NCI-H526 (cell line): ENCODE data around the gene DHRSX.
"Not testable (repeated sequence)": the region's sequence is repeated elsewhere in the genome, so short reads cannot be mapped to it uniquely, and the experiment has no call there.

Source experiments
- DNase-seq, 2 experiments: peaks; one replicate each; lab custom pipeline; 2025; lab: John Stamatoyannopoulos, UW

Gene DHRSX

DNA sequence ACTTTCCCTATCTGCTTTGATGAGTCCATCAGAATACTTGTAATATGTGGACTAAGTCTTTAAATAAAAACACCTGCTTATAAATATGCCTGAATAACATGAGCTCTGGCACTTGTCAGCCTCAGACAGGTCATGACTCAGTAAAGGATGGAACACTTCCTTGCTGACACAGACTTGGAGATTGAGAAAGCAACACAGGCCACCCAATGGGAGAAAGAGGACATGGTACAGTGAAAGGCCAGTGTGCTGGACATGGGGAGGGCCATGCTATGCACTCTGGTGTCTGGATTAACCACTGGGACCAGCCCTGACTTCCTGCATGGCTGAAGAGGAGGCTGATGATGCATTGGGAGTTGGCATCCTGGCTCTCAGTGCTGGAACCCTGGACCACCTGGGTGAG, 149.5 kb downstream of the DHRSX start:
- no peak for DNase-seq

DNA sequence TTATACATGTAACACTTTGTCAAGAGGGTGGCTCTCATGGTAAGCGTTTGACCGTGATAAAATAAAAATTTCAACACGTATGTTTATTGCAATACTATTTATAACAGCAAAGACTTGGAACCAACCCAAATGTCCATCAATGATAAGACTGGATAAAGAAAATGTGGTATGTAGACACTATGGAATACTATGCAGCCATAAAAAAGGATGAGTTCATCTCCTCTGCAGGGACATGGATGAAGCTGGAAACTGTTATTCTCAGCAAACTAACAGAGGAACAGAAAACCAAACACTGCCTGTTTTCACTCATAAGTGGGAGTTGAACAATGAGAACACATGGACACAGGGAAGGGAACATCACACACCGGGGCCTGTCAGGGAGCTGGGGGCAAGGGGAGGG, 150.1 kb downstream of the DHRSX start:
- not testable (repeated sequence) for DNase-seq

DNA sequence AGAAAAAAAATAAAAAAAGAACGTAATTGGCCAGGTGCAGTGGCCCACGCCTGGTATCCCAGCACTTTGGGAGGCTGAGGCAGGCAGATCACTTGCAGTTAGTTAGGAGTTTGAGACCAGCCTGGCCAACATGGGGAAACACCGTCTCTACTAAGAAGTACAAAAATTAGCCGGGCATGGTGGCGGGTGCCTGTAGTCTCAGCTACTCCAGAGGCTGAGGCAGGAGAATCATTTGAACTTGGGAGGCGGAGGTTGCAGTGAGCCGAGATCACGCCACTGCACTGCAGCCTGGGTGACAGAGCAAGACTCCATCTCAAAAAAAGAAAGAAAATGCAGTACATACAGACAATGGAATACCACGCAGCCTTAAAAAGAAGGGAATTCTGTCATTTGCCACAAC, 150.7 kb downstream of the DHRSX start:
- DNase-seq = not testable (repeated sequence)

DNA sequence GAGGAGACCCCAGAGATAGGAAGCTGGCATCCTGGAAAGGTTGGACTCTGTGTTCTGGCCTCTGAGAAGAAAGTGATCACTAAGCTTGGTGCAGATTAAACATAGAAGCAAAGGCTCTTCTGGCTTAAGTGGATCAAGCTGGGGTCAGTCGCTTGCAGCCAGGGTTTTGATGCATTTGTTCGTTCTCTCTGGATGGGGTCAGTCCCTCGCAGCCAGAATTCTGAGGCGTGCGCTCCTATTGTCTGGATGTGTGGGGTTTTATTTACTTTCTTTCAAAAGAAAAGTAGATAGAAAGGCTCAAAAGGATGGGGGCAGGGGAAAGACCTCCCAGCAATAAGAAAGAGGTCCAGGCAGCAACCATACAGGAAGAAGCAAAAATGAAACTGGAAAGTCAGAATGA, 152.6 kb downstream of the DHRSX start:
- no peak for DNase-seq

DNA sequence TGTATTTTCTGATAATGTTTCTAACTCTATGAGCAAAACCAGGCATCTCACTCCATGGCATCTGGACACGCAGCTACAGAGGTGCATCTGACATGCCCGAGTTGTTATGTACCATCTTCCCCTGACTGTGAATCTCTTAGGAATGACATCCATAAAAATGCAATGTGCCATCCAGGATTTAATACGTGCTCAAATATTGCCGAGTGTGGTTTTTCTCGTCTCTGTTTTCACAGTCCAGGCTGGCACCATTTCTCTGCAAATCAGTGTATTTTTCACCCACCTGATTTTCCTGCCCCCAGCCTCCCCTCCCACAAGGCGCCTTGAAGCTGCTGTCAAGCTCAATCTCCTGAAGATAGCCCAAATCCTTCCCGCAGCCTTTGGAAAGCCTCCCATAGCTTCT, 154.6 kb downstream of the DHRSX start:
- no peak for DNase-seq

DNA sequence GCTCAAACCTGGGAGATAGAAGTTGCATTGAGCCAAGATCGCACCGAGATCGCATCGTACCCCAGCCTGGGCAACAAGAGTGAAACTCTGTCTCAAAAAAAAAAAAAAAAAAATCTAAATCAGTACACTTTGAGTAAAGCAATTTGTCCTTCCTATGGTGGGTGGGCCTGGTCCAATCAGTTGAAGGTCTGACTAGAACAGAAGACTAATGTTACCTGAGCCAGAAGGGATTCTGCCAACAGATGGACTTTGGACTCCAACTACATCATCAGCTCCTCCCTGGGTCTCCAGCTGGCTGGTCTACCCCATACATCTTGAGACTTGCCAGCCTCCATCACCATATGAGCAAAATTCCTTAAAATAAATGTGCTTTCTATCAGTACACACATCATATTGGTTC, 155.2 kb downstream of the DHRSX start:
- no peak for DNase-seq

DNA sequence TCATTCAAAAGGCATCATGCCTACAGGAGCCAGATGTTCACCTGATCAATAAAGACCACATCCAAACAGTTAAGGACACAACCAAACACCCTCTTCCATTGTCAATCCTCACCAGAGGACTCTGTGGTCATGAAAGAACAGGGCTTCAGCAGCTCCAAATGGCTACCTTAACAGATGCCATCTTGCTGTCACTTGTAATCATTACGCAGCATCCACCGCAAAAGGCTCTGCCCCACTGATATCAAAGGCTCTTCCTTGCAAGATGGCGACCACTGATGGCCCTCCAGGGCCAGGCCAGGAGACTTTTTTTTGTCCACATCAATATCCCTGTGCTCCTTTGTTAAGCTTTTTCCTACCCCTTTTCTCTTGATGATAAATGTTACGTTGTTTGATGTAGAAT, 157.4 kb downstream of the DHRSX start:
- no peak for DNase-seq

DNA sequence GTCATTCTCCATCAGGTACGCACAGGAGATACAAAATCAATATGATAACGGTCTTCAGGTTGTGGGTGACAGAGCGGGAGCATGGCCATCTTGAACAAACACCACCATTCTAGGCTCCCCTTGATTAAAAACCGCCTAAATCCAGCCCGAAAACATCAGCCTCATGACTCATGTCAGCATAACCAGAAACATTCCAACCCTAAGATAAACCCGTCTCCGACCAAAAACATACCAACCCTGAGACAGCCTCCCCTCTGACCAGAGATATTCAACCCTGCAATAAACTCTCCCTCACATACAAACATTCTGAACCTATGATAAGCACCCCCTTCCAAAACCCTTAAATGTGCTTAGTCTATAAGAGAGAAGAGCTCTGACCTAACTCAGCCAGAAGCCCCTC, 157.9 kb downstream of the DHRSX start:
- DNase-seq = no peak

DNA sequence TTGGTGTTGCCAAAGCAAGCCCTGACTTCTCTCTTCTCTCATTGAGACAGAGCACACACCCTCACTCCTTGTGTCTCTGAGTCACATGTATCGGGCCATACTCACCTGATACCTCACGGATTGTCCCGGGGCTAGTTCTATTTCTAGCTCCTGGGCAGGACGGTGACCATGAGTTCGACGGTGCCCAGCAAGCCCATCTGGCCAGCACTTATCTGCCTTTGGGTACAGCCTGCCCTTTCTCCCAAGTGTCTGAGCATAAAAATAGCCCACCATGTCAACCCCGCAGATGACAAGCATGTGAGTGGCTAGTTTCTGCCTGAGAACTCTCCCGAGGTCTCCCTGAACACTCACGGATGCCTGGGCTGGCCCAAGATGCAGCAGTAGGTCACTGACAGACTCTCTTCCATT, 158.5 kb downstream of the DHRSX start:
- DNase-seq = no peak

DNA sequence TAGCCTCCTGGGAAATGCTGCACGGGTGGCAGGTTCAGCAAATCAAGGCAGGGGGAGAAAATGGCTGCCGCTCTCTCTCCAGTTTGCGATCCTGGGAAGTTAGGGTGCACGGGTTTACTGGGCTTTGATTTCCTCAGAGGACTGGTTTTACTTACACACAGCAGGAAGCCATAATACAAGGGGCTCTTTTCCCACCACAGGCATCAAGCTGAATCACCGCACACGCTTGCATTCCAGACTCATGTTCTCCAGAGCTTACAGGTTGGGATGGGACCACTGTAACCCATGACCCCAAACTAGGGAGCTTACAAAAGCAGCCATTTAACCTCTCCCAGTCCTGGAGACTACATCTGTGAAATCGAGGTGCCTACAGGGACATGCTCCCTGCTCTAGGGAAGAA, 159.8 kb downstream of the DHRSX start:
- DNase-seq = no peak

DNA sequence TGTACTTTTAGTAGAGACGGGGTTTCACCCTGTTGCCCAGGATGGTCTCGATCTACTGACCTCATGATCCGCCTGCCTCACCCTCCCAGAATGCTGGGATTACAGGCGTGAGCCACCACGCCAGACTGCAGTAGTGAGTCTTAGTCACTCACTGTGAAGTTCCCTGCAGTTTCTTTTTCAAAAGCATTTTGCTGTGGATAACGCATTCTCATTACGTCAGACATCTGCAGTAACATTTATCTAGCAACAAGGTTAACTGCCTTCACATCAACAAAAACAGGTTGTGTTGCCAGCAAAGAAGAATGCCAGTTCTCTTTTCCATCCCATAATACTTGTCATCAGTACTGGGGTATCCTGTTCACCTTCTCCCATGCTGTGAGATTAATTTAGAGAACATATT, 164.6 kb downstream of the DHRSX start:
- DNase-seq = no peak

DNA sequence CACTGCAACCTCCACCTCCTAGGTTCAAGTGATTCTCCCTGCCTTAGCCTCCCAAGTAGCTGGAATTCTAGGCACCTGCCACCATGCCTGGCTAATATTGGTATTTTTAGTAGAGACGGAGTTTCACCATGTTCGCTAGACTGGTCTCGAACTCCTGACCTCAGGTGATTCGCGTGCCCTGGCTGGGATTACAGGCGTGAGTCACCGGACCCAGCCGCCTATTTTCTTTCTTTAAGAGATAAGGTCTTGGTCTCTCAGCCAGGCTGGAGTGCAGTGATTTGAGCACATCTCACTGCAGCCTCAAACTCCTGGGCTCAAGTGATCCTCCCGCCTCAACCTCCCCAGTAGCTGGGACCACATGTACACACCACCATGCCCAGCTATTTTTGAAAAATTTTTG, 166.5 kb downstream of the DHRSX start:
- no peak for DNase-seq

DNA sequence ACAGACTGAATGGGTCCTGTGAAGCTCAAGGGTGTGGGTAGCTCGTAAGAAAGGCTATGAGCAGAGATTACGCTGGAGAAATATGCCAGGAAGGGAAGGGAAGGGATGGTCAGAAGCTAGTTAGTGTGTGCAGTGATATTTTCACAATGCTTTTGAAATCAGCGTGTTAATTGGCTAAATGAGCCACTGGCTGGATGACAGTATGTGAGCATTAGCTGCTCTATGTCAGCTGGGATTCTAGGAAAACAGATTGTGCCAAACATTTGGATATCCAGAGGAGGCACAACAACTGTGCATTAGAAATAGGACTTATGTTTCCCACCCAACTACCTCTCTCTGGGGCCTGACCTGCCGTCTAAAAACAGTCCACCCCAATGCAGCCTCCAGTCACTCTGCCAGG, 168.5 kb downstream of the DHRSX start:
- no peak for DNase-seq

DNA sequence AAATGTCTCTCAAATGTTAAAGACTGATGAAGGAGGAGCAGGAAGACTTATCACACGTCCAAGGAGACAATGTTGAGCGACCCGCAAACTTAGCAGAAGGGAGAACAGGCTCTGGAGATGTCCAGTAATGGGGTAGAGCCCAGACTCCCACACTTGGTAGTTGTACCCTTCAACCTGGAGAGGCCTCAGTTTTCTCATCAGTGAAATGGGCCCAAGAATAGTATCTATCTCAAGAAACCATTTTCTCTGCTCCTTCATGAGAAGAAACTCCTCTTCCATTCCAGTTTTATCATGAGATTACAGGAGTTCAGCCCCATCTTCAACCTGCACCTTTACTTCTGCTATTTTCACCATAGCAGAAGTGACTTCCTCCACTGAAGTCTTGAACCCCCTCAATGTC, 169.9 kb downstream of the DHRSX start:
- DNase-seq = no peak

DNA sequence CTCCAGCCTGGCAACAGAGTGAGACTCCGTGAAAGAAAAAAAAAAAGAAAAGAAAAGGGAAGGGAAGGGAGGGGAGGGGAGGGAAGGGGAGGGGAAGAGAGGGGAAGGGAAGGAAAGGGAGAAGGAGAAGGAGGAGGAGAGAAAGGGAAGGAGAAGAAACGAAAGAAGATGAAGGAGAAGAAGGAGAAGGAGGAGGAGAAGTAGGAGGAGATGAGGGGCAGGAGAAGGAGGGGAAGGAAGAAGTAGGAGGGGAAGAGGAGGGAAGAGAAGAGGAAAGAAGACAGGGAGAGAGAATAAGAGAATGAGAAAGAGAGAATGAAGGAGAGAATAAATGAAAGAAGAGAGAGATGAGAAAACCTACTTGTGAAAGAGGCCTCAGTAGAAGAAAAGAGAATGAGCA, 170.3 kb downstream of the DHRSX start:
- DNase-seq = no peak

DNA sequence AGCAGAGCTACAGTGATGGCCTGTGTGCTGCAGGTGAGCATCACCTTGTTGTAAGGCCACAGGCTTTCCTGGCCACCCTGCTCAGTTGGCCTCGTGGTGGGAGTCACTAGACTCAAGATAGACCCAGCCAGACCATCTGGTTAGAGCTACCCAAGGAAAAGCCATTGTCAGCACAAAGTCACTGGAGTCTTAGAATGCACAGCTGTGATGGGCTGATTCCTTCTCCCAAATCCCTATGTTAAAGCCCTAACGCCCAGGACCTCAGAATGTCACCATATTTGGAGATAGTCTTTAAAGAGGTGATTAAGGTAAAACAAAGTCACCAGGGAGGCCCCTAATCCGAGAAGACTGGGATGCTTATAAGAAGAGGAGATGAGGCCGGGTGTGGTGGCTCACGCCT, 173.4 kb downstream of the DHRSX start:
- no peak for DNase-seq

DNA sequence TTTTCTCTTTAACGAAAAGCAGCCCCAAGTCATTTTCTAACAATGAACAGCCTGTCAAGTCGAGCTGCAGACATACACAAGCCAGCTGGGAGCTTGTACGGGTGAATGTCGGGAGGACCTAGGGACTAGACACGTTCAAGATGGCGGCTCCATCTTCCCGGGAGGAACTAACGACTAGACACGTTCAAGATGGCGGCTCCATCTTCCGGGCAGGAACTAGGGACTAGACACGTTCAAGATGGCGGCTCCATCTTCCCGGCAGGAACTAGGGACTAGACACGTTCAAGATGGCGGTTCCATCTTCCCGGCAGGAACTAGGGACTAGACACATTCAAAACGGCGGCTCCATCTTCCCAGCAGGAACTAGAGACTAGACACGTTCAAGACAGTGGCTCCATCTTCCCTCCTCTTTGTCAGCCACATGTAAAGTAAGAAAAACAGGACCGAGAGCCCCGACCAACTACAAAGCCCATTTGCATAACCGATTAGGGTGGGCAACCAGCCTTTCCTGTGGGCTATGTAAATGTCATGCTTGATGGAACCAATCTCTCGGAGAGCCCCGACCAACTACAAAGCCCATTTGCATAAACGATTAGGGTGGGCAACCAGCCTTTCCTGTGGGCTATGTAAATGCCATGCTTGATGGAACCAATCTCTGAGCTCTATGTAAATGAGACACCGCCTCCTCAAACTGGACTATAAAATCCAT, 175.5 kb downstream of the DHRSX start:
- DNase-seq = no peak

DNA sequence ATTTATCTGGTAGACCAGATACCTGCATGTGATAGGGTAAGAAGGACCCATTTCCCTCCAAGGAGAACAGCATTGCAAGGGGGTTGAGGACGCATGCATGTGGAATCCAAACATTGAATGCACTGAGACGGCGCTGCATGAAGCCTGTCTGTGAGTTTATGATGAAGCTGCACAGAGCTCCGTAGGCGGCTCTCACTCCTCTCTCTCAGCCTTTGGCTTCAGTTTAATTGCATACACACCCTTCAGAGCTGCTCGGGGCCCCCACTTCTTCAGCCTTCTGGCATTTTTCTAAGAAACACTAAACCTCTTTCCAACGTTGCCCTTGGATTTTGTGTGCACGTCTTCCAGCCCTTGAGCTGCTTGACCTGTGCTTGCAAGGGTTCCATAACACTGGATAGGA, 176.6 kb downstream of the DHRSX start:
- DNase-seq = no peak

DNA sequence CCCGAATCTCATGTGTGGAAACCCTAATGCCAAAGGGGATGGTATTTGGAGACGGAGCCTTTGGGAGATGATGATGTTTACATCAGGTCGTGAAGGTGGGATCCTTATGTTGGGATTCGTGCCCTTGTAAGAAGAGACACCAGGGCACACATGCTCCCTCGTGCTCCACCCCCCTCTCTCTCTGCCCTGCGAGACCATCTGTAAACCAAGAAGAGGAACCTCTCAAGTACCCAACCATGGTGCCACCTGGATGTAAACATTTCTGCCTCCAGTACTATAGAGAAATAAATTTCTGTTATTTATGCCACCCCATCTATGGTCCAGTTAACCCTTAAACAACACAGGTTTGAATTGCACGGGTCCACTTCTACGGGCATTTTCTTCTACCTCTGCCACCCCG, 179.4 kb downstream of the DHRSX start:
- no peak for DNase-seq

DNA sequence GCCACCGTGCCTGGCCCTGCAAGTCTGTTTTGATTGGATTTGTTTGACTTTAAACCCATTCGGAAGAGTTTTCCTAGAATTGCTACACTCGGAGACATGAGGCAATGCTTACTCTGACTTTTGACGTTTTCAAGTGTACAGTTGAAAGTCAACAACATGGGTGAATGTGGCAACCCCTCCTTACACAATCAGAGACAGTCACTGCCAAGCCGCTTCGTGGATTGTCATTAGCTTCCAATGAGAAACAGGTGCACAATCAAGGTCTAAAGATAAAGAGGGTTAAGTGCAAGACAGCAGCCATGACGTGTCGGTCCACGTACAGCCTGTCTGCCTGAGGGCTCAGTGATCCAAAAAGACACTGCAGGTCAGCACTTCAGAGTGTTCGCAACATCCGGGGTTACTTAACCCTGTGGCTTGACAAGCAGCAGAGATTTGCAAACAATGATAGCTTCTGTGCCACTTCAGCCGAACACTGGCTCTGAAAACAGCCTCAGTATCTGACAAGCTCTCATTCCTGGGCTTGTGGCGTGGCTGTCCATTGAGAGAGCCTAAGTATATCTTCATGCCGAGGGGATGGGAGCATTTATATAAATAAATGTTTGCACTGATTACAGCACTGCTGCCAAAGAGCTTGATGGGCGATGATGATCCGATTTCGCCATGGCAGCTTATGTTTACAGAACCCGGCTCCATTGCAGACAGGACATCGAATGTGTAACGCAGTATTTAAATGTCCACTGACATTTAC, 180.0 kb downstream of the DHRSX start:
- DNase-seq = no peak

DNA sequence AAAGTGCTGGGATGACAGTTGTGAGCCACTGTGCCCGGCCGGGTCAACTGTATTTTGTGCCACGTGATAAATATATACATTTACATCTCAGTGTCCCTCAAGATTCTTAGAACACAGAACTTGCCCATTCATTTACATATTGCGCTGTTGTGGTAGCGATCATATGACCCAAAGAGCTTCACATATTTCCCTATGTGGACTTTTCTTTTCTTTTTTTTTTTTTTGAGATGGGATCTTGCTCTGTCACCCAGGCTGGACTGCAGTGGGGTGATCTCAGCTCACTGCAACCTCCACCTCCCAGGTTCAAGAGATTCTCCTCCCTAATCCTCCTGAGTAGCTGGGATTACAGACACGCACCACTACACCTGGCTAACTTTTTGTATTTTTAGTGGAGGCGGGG, 180.7 kb downstream of the DHRSX start:
- no peak for DNase-seq

DNA sequence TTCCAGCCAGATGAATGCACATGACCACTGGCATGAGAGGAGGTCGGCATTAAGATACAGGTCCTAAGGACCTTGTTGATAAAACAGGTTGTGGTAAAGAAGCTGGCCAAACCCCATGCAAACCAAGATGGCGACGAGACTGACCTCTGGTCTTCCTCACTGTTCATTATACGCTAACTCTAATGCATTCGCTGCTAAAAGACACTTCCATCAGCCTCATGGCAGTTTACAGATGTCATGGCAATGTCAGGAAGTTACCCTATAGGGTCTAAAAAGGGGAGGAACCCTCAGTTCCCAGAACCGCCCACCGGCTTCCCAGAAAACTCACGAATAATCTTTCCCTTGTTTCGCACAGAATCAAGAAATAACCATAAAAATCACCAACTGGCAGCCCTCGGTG, 182.4 kb downstream of the DHRSX start:
- DNase-seq = no peak

DNA sequence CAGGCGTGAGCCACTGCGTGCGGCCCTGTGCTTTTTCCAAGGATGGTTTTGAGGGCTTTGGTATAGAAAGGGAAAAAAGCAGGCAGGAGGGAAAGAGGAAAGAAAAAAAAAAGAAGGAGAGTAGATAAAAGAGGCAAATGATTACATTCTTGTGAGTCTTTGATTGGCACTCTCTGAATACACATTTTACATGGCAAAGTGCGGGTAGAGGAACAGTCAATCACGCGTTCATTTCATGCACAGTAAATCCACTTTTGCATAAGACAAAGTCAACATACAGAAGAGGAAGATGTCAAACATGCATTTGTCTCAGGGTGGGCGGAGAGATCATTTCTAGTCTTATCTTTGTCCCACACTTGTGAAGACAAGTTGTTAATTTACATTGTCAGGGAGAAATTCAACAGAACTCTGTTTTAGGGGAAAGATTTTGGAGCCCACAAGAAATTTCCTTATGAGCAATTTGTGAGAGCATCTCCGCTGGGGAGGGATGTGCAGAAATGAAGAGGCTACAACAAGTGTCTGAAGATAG, 183.2 kb downstream of the DHRSX start:
- DNase-seq = no peak

DNA sequence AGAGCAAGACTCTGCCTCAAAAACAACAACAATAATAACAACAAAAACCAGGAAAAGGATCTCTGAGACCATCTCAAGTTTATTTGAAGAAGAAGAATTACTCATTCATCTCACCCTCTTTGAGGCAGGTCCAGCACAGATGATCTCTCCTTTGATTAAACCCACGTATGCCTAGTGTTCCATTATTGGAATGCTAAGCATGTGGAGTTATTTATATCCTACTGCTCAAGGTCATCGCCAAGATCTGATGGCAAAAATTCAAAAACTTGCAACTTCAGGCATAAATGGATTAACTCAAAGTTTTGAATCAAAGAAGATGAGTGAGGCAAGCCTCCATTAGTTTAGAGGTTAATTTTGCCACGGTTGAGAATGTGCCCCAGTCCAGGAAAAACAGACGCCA, 184.2 kb downstream of the DHRSX start:
- DNase-seq = no peak
